Glutamatergic neuron (in vitro differentiated cells): Measurements from ENCODE around the gene KCNQ1. TPM values are rescaled to one million over a fixed set of nuclear protein-coding genes. Genes with fewer than 3 reads are reported as not detected.

ENCODE experiments used
- DNase-seq: peaks from one replicate; pipeline ENCODE4 v3.0.0; 2022
- H3K27ac Mint-ChIP-seq: one replicate; pipeline ENCODE4 v1.8.0; 2020; ENCODE audit warnings: mild to moderate bottlenecking, mixed read lengths, inconsistent platforms; ENCODE audit not compliant: unreplicated experiment
- H3K27me3 Mint-ChIP-seq: one replicate; pipeline ENCODE4 v1.8.0; 2020; ENCODE audit warnings: mild to moderate bottlenecking, moderate library complexity, mixed read lengths, inconsistent platforms; ENCODE audit not compliant: unreplicated experiment
- H3K36me3 Mint-ChIP-seq: one replicate; pipeline ENCODE4 v1.8.0; 2020; ENCODE audit warnings: mild to moderate bottlenecking, mixed read lengths, inconsistent platforms; ENCODE audit not compliant: unreplicated experiment
- H3K4me1 Mint-ChIP-seq: one replicate; pipeline ENCODE4 v1.8.0; 2020; ENCODE audit warnings: mild to moderate bottlenecking, low read depth, mixed read lengths, inconsistent platforms; ENCODE audit not compliant: unreplicated experiment
- H3K4me3 Mint-ChIP-seq: one replicate; pipeline ENCODE4 v1.8.0; 2020; ENCODE audit warnings: mild to moderate bottlenecking, mixed read lengths, inconsistent platforms; ENCODE audit not compliant: unreplicated experiment
- H3K9me3 Mint-ChIP-seq: one replicate; pipeline ENCODE4 v1.8.0; 2020; ENCODE audit warnings: mild to moderate bottlenecking, moderate library complexity, mixed read lengths, inconsistent platforms; ENCODE audit not compliant: unreplicated experiment
- total RNA-seq: library from RNA; stranded (reverse); fragmentation: NEBNext Ultra II Directional; extraction: Animal tissue kit (Norgen Biotek cat#: 25700); gene quantifications from one replicate; pipeline ENCODE4 v1.2.1, GENCODE V29; 2021; ENCODE audit not compliant: unreplicated experiment
- TF ChIP-seq, protein P1 (sequence below): fragments of 200-600 bp; sonication (generic); IDR thresholded peaks from one replicate; pipeline ENCODE4 v1.5.0; 2021; ENCODE audit not compliant: partially characterized antibody, unreplicated experiment

KCNQ1 gene
- total RNA-seq, 1 donor from 2014 or later = 0.44 TPM

DNA sequence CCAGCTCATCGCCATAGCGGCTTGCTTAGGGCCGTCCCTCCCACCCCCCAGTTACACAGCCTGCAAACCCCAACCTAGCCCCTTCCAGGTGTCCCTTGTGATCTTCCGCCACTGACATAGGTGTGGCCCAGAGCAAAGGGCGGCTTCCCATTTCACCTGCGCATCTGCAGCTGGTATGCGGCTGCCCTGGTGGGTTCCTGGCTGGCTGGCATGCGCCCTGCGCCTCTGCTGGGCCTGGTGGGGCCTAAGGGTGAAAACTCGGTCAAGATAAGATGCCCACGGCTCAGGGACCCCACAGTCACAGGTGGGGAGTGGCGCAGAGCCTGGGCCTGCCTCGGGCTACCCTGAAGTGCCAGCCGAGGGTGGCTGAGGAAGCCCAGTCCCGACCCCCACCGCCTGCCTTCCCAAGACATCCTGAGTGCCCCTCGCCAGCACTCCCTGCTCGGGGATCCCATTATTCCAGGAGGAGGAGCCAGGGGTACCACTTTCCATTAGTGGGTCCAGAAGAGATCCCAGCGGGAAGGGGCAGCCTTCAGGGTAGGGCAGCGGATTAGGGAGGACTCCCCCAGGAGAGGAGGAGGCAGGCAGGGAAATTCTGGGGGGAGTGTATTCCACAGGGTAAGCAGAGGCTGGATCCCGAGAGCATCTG lies 291.9 kb downstream of the KCNQ1 start:
- peaks cover 3% of the 10 kb centered on the region for H3K4me1 Mint-ChIP-seq
- no peak overlapping the region for H3K4me3 Mint-ChIP-seq
- DNase-seq = no peak
- no peaks in the 10 kb centered on the region for H3K36me3 Mint-ChIP-seq
- H3K27ac Mint-ChIP-seq = no peak overlapping the region
- H3K27me3 Mint-ChIP-seq = peaks cover 7% of the 10 kb centered on the region
- H3K9me3 Mint-ChIP-seq = peaks cover 1% of the 10 kb centered on the region
- TF ChIP-seq, protein P1, sequence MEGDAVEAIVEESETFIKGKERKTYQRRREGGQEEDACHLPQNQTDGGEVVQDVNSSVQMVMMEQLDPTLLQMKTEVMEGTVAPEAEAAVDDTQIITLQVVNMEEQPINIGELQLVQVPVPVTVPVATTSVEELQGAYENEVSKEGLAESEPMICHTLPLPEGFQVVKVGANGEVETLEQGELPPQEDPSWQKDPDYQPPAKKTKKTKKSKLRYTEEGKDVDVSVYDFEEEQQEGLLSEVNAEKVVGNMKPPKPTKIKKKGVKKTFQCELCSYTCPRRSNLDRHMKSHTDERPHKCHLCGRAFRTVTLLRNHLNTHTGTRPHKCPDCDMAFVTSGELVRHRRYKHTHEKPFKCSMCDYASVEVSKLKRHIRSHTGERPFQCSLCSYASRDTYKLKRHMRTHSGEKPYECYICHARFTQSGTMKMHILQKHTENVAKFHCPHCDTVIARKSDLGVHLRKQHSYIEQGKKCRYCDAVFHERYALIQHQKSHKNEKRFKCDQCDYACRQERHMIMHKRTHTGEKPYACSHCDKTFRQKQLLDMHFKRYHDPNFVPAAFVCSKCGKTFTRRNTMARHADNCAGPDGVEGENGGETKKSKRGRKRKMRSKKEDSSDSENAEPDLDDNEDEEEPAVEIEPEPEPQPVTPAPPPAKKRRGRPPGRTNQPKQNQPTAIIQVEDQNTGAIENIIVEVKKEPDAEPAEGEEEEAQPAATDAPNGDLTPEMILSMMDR = no peak

DNA sequence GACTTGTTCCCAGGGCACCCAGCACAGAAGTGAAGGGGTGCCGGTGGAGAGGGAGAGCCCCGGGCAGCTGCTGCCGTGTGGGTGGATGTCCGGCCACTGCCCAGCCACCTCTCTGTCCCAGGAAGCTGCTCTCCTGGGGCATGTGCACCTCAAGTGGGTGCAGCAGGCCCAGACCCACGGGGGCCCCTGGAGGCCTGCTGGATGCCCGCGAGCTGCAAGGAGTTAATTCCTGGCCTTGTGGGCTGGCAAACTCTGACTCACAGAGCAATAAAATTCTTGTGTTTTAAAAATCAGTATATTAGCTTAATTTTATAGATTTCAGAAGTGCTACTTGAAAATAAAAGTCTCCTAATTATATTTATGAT lies 292.4 kb downstream of the KCNQ1 start:
- no peak for DNase-seq
- Mint-ChIP-seq H3K4me1 (peaks cover 6% of the 10 kb centered on the region), H3K27me3 (peaks cover 7% of the 10 kb centered on the region), H3K36me3 (no peaks in the 10 kb centered on the region), H3K27ac (no peak overlapping the region), H3K4me3 (no peak overlapping the region), H3K9me3 (peaks cover 1% of the 10 kb centered on the region)
- TF ChIP-seq, protein P1 = no peak

DNA sequence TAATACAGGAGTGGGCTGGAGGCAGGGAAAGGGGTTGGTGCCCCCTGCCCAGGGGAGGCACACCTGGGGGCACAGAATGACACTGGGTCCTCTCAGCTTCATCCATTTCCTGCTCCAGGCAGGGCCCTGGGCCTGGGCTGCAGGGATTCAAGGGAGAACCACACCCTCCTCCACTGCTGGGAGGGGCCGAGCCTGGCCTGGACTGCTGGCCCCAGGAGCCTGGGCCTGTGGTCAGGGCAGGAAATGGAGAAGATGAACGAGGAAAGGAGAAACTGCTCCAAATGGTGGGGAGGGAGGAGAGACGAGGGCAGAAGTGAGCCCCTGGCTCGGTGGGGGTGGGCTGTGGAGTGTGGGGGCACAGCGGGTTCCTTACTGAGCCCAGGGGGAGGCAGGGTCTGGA lies 293.1 kb downstream of the KCNQ1 start:
- TF ChIP-seq, protein P1 = no peak
- Mint-ChIP-seq H3K36me3 (no peaks in the 10 kb centered on the region), H3K4me1 (peaks cover 6% of the 10 kb centered on the region), H3K4me3 (no peak overlapping the region), H3K9me3 (peaks cover 1% of the 10 kb centered on the region), H3K27me3 (peaks cover 7% of the 10 kb centered on the region), H3K27ac (no peak overlapping the region)
- DNase-seq = no peak

DNA sequence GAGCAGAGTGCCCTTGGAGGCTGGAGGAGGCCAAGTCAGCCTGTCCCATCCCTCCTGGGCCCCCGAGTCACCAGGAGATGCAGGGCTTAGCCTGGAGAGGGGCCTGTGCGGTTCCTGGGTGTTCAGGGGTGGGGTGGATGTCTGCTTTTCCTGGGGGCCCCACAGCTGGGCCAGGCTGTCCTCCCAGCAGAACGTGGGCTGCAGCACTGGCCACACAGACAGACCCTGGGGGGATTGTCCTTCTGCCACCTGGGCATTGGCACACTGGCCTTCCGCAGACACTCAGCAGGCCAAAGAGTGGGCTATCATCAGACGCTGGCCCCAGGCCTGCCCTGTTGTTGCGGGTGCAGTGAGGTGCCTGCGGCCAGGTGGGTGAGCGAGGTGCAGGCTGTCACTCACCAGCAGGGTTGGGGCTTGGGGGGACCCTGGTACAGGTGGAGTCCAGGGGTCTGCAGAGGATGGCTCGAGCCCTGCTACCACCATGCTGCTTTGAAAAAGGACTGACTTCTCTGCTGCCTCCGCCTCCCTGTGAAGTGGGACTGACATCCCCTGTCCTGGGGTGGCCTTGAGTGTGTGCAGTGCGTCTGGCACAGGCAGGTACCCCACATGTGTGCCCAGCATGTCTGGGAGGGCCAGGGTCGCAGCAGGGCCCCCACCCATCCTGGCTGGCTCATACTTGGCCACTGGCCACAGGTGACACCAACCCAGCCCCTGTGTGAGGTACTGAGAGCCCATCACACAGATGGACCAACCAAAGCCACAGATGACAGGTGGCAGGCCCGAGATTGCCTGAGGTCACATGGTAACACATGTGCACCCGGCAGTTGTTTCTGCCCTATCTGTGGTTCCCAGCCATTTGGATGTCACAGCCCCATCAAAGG lies 294.0 kb downstream of the KCNQ1 start:
- Mint-ChIP-seq H3K27me3 (peaks cover 5% of the 10 kb centered on the region), H3K27ac (no peak overlapping the region), H3K9me3 (peaks cover 1% of the 10 kb centered on the region), H3K36me3 (no peaks in the 10 kb centered on the region), H3K4me3 (no peak overlapping the region), H3K4me1 (peaks cover 6% of the 10 kb centered on the region)
- no peak for DNase-seq
- TF ChIP-seq, protein P1 = no peak
